Thymus (tissue), 11 donors: ENCODE data around the gene HMG20B. TPM values are rescaled to one million over a fixed set of nuclear protein-coding genes. Genes with fewer than 3 reads are reported as not detected.
"Not testable (repeated sequence)": the region's sequence is repeated elsewhere in the genome, so short reads cannot be mapped to it uniquely, and the experiment has no call there.

Source experiments
- DNase-seq, 9 donors: peaks; one replicate each; pipeline ENCODE4 v3.0.0-alpha.2; 2013; ENCODE audit warnings: low spot score in 9 of 9, low read depth in 6 of 9, missing footprints in 1 of 9
- H3K27ac ChIP-seq, 2 donors: one replicate each; pipeline ENCODE4 v1.5.1; 2013; ENCODE audit warnings: control low read depth in 1 of 2, low read depth in 1 of 2, low read length in 1 of 2, mild to moderate bottlenecking in 1 of 2, moderate library complexity in 1 of 2
- H3K27me3 ChIP-seq, 2 donors: one replicate each; pipeline ENCODE4 v1.5.1; 2013; ENCODE audit warnings: low read length in 1 of 2; ENCODE audit not compliant: control insufficient read depth in 2 of 2, insufficient read depth in 1 of 2
- H3K36me3 ChIP-seq, 2 donors: one replicate each; pipeline ENCODE4 v1.5.1; 2013; ENCODE audit warnings: low read length in 1 of 2, mild to moderate bottlenecking in 1 of 2, moderate library complexity in 1 of 2; ENCODE audit not compliant: control insufficient read depth in 2 of 2, insufficient read depth in 2 of 2
- H3K4me1 ChIP-seq, 2 donors: one replicate each; pipeline ENCODE4 v1.5.1; 2013; ENCODE audit warnings: low read length in 2 of 2; ENCODE audit not compliant: control insufficient read depth in 2 of 2, insufficient read depth in 2 of 2
- H3K4me3 ChIP-seq, 2 donors: one replicate each; pipeline ENCODE4 v1.5.1; 2013; ENCODE audit warnings: low read length in 2 of 2, control low read depth in 1 of 2, mild to moderate bottlenecking in 1 of 2
- H3K9me3 ChIP-seq, 2 donors: one replicate each; pipeline ENCODE4 v1.5.1; 2013; ENCODE audit warnings: low read length in 1 of 2, mild to moderate bottlenecking in 1 of 2; ENCODE audit not compliant: control insufficient read depth in 2 of 2, insufficient read depth in 1 of 2
- WGBS: extraction: QIAGEN DNeasy Blood & Tissue Kit; methylation state at CpG from one replicate; pipeline ENCODE4 v1.1.7; 2013; 5-methylcytosine and 5-hydroxymethylcytosine counted together
- polyA plus RNA-seq: library from polyadenylated mRNA; stranded (reverse); fragments of 200-250 nt; gene quantifications from one replicate; pipeline ENCODE4 v1.2.3, GENCODE V29; 2013
- total RNA-seq: library from RNA; stranded (reverse); fragments of 120-200 nt; gene quantifications from one replicate; pipeline ENCODE4 v1.2.4, GENCODE V29; 2013
- donor health status: healthy.

HMG20B gene
- total and polyA plus RNA-seq, 2 donors: 111 to 116 TPM

- peaks cover 17 to 41% of the 10 kb centered on the region in 2 donors for H3K36me3 ChIP-seq
- DNase-seq: no peak
- H3K27ac ChIP-seq: no peak overlapping the region
- H3K4me3 ChIP-seq: no peak overlapping the region
- 96% methylated on average over 29 of the region's 29 CpGs for WGBS
- H3K4me1 ChIP-seq: peaks cover 12 to 26% of the 10 kb centered on the region in 2 donors
- H3K9me3 ChIP-seq: peaks cover 1 to 13% of the 10 kb centered on the region in 2 donors
- no peaks in the 10 kb centered on the region for H3K27me3 ChIP-seq
Measured at GRCh38 chr19:3575949-3576673, 3.4 kb downstream of the HMG20B start.

GRCh38 chr19:3576696-3577443 is 4.1 kb downstream of the HMG20B start:
- Histone ChIP-seq H3K4me3 (no peak overlapping the region), H3K27me3 (no peaks in the 10 kb centered on the region), H3K36me3 (peaks cover 17 to 41% of the 10 kb centered on the region in 2 donors), H3K4me1 (peaks cover 12 to 23% of the 10 kb centered on the region in 2 donors), H3K27ac (no peak overlapping the region), H3K9me3 (peaks cover 1 to 13% of the 10 kb centered on the region in 2 donors)
- WGBS: 92% methylated on average over 78 of the region's 78 CpGs
- DNase-seq: no peak

DNA sequence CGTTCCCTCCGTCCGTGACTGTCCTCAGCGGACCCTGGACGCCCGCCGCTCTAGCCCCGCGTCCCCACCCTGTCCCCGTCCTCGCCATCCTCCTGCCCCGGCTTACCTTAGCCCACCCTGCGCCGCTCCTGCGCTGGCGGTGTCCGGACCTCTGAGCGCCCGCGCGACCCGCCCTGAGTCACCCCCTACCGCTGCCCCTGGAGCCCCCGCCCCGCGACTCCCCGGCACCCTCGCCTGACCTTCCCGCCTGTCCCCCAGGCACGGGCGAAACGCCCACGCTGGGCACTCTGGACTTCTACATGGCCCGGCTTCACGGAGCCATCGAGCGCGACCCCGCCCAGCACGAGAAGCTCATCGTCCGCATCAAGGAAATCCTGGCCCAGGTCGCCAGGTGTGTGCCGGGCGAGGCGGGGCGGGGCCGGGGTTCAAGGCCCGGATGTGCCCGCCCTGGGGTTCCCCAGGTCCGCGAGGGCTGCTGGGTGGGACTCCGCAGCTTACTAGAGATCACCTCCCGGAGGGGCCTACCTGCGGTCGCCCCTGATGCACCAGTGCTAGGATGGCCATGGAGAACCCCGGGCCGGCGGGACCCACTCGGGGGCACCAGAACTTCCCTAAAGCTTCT is 5.1 kb downstream of the HMG20B start:
- Histone ChIP-seq H3K27ac (no peak overlapping the region), H3K36me3 (peaks cover 17 to 41% of the 10 kb centered on the region in 2 donors), H3K4me3 (no peak overlapping the region), H3K4me1 (peaks cover 7 to 17% of the 10 kb centered on the region in 2 donors), H3K9me3 (peaks cover 1 to 10% of the 10 kb centered on the region in 2 donors), H3K27me3 (no peaks in the 10 kb centered on the region)
- WGBS: 98% methylated on average over 60 of the region's 60 CpGs
- no peak for DNase-seq

- peaks cover 1 to 10% of the 10 kb centered on the region in 2 donors for H3K9me3 ChIP-seq
- H3K4me1 ChIP-seq: peaks cover 6 to 16% of the 10 kb centered on the region in 2 donors
- no peak overlapping the region for H3K4me3 ChIP-seq
- 95% methylated on average over 17 of the region's 17 CpGs for WGBS
- H3K27ac ChIP-seq: no peak overlapping the region
- peaks cover 0 to 3% of the 10 kb centered on the region in 2 donors for H3K27me3 ChIP-seq
- peaks cover 17 to 41% of the 10 kb centered on the region in 2 donors for H3K36me3 ChIP-seq
- DNase-seq: no peak
Measured at GRCh38 chr19:3578390-3578789, 5.6 kb downstream of the HMG20B start.

- H3K4me1 ChIP-seq: peaks cover 0 to 9% of the 10 kb centered on the region in 2 donors
- H3K36me3 ChIP-seq: peaks cover 11 to 34% of the 10 kb centered on the region in 2 donors
- no peaks in the 10 kb centered on the region for H3K9me3 ChIP-seq
- no peak overlapping the region for H3K27ac ChIP-seq
- no peak for DNase-seq
- H3K27me3 ChIP-seq: peaks cover 8 to 16% of the 10 kb centered on the region in 2 donors
- WGBS: 86% methylated on average over 11 of the region's 11 CpGs
- H3K4me3 ChIP-seq: no peak overlapping the region
Measured at GRCh38 chr19:3580156-3580934, 7.6 kb downstream of the HMG20B start.

- H3K4me1 ChIP-seq, H3K27ac ChIP-seq, DNase-seq, H3K4me3 ChIP-seq, H3K9me3 ChIP-seq: not testable (repeated sequence)
- Histone ChIP-seq H3K27me3 (peaks cover 14 to 31% of the 10 kb centered on the region in 2 donors), H3K36me3 (peaks cover 0 to 20% of the 10 kb centered on the region in 2 donors)
- whole genome bisulfite sequencing: 88% methylated on average over 4 of the region's 4 CpGs
Measured at GRCh38 chr19:3581792-3582191, 9.0 kb downstream of the HMG20B start.

DNA sequence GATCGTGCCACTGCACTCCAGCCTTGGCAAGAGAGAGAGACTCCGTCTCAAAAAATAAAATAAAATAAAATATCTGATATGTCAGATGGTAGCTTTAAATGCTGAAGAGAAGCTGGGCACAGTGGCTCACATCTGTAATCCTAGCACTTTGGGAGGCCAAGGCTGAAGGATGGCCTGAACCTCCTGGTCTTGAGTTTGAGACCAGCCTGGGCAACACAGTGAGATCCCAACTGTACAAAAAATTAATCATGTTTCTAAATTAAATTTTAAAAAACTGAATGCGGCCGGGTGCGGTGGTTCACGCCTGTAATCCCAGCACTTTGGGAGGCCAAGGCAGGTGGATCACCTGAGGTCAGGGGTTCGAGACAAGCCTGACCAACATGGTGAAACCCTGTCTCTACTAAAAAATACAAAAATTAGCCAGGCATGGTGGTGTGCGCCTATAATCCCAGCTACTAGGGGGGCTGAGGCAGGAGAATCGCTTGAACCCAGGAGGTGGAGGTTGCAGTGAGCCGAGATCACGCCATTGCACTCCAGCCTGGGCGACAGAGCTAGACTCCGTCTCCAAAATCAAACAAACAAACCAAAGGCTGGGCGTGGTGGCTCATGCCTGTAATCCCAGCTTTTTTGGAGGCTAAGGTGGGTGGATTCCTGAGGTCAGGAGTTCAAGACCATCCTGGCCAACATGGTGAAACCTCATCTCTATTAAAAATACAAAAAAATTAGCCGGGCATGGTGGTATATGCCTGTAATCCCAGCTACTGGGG is 11.5 kb downstream of the HMG20B start:
- not testable (repeated sequence) for H3K27ac ChIP-seq, H3K9me3 ChIP-seq, H3K4me1 ChIP-seq, H3K36me3 ChIP-seq, DNase-seq, H3K4me3 ChIP-seq
- peaks cover 14 to 34% of the 10 kb centered on the region in 2 donors for H3K27me3 ChIP-seq
- 98% methylated on average over 15 of the region's 15 CpGs for WGBS
